Astrocyte (in vitro differentiated cells and primary cell): ENCODE results near the gene CNNM2.

Experiments used
- EZH2 ChIP-seq: IDR thresholded peaks from 2 replicates; pipeline ENCODE4 v1.6.1; 2012; ENCODE audit warnings: mild to moderate bottlenecking, low read length, inconsistent platforms; ENCODE audit not compliant: insufficient read depth
- TF ChIP-seq, protein P1 (sequence below): IDR thresholded peaks from 2 replicates; pipeline ENCODE4 v1.5.1; 2011; ENCODE audit warnings: low read depth, mild to moderate bottlenecking, inconsistent platforms, low read length, moderate library complexity; ENCODE audit not compliant: insufficient read depth

DNA sequence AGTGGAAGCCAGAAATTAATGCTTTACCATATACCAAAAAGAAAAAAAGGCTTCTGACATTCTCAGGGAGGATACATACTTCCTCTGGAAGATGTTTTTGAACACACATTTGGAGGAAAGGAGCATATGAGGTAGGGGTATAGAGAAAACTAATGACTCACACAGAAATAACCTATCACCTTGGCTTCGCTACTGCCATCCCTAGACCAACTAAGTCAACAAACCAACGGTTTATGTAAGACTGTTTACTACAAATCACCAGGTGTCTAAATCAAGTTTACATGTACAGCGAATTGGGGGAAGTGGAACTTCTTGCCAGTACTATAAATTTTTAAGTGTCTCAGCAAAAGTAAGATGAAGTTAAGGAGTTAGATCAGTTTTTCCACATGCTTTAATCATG, 178.0 kb downstream of the CNNM2 start:
- TF ChIP-seq, protein P1, sequence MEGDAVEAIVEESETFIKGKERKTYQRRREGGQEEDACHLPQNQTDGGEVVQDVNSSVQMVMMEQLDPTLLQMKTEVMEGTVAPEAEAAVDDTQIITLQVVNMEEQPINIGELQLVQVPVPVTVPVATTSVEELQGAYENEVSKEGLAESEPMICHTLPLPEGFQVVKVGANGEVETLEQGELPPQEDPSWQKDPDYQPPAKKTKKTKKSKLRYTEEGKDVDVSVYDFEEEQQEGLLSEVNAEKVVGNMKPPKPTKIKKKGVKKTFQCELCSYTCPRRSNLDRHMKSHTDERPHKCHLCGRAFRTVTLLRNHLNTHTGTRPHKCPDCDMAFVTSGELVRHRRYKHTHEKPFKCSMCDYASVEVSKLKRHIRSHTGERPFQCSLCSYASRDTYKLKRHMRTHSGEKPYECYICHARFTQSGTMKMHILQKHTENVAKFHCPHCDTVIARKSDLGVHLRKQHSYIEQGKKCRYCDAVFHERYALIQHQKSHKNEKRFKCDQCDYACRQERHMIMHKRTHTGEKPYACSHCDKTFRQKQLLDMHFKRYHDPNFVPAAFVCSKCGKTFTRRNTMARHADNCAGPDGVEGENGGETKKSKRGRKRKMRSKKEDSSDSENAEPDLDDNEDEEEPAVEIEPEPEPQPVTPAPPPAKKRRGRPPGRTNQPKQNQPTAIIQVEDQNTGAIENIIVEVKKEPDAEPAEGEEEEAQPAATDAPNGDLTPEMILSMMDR: no peak
- TF ChIP-seq EZH2: no peak
